HCEC 1CT (cell line): ENCODE measurements around the gene IMMP1L.

Experiments used
- DNase-seq: peaks from one replicate; pipeline ENCODE4 v3.0.0-alpha.2; 2017

The IMMP1L gene

DNA sequence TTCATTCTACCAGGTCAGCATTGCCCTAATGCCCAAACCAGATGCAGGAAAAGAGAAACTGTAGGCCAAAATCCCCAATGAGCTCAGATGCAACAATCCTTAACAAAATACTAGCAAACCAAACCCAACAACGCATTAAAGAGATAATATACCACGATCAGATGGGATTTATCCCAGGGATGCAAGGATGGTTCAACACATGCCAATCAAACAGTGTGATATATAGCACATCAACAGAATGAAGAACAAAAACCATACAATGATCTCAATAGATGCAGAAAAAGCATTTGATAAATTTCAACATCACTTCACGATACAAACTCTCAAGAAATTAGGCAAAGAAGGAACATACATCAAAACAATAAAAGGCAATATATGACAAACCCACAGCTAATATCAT is 45.0 kb downstream of the IMMP1L start:
- DNase-seq = no peak

GRCh38 chr11:31455177-31455576 is 54.2 kb downstream of the IMMP1L start:
- DNase-seq = no peak

DNA sequence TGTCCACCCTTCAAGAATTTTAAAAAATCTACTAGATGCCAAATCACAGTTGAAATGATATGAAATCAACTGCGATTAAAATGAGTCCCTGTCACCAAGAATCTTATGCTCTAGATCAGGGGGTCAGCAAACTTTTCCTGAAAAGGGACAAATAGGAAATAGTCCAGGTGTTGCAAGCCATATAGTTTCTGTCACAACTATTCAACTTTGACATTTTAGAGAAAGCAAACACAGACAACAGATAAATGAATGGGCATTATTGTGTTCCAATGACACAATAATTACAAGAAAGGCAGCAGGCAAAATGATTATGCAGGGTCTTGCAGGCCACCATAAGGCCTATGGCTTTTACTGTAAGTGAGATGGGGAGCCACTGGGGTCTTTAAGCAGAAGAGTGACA is 58.6 kb downstream of the IMMP1L start:
- DNase-seq = no peak

DNA sequence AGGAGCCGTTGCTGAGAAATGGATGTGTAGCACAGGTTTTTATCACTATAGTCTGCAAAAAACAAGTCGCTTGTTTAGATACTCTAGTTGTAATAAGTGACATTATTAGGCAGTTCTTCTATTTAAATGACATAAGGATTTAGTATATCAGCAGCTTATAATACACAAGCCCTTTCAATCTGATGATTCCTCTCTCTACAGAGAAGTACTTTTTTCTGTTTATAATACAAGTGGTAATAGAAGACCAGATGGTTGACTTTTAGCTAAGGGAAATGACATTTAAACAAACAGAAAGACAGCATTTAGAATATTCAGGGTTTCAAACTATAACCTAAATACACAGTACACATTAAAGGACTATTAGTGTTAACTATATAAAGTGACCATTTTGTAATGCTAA is 60.4 kb downstream of the IMMP1L start:
- DNase-seq = no peak

DNA sequence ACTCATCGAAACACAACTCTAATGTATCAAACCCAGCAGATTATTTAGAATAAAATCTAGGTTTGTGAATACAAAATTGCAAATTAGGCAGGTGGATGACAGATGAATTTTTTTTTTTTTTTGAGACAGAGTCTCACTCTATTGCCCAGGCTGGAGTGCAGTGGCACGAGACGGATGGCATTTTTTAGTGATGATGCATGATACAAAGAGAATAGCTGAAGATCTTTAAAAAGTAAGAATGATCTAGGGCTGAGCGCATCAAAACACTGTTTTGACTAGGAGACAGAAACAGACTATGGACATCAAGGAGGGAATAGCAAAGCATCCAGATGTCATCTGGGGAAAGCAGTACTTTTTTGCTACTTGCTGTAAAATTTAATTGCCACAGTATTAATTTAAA is 63.8 kb downstream of the IMMP1L start:
- DNase-seq = no peak

- no peak for DNase-seq
Measured at GRCh38 chr11:31443802-31444201, 65.6 kb downstream of the IMMP1L start.

DNA sequence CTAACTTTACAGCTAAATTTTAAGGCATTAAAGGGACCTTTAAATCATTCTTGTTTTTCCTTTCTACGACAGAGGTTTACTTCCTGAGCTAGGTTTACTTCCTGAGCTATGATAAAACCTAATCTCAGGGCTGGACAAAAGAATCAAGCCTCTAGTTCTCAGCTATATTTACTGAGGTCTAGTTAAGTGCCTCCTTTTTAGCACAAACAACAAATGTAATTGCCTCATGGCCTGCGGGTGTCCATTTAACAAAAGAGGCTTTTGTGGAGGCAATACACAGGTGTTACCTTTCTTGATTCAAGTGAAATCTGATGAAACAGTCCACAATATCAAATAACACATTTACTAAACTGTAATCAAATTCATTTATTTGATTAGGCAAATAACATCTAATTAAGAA is 67.3 kb downstream of the IMMP1L start:
- no peak for DNase-seq

- DNase-seq = no peak
Measured at GRCh38 chr11:31441296-31441695, 68.1 kb downstream of the IMMP1L start.

DNA sequence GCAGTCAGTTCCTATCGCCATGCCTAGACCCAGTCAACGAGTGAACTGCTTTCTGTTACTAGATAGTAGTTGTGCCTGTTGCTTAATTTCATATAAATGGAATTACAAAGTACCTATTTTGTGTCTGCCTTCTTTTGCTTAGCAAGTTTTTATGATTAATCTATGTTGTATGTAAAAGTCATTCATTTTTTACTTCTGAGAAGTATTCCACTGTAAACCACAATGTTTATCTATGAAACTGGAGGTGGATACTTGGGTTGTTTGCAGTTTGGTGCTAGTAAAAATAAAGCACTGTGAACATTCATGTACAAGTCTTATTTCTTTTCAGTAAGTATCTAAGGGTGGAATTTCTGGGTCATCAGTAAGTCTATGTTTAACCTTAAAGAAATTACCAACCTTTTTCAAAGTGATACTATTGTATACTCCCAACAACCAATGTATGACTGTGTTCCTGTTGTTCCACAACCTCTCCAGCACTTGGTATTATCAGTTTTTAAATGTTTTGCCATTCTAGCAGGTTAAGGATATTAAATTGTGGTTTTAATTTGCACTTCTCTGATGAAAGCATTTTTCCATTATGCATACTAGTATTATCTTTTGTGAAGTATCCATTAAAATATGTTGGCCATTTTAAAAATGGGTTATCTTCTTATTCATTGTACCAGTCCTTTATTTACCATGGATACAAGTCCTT is 71.5 kb downstream of the IMMP1L start:
- peak; percentile 80 for DNase-seq

DNA sequence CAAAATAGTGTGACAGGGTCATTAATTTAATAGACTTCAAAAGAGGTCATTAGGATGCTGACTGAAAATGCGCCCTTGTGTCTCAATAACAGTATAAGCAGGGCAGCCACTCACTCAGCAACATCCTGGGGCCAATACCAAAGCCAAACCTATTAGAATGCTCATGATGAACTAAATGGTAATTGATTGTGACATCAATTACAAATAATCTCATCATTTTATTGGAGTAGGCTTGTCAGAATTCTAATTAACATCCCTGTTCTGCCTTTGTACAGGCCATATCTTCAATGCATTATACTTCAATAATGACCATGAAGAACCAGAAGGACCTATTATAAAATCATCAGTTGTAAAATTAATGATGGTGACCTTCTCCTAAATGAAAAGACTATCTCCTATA is 75.6 kb downstream of the IMMP1L start:
- no peak for DNase-seq

DNA sequence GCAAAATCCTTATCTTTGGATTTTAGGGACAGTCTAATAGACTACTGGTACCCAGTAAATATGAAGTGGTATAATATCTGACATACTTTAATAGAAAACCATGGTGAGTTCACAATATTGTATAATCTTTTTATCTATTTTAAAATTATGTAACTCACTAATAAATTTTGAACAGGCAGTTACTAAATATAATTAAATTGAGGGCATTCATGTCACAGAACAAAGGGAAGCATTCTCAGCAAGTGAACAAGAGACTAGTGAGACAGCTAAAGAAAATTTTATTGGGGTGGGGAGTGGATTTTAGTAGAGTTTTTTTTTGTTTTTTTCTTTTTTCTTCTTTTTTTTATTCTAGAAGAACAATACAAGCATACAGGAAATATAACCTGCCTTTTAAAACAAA is 84.8 kb downstream of the IMMP1L start:
- DNase-seq = no peak

DNA sequence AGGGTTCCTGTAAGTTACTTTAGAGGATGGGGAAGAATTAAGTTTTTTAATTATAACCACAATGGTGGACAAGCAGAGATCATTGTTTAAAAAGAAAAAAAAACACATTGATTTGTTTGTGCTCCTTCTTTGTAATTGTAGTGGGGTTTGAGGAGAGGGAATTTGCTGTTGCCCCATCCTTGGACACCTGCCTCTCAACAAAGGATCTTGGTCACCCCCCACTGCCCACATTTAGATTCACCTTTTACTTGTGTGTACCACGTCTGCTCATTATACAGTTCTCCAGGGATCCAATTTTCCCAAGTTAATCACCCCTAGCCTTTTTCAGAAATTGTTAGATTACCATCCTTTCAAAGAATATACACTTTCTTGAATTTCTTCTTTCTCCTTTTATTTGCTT is 86.7 kb downstream of the IMMP1L start:
- no peak for DNase-seq

DNA sequence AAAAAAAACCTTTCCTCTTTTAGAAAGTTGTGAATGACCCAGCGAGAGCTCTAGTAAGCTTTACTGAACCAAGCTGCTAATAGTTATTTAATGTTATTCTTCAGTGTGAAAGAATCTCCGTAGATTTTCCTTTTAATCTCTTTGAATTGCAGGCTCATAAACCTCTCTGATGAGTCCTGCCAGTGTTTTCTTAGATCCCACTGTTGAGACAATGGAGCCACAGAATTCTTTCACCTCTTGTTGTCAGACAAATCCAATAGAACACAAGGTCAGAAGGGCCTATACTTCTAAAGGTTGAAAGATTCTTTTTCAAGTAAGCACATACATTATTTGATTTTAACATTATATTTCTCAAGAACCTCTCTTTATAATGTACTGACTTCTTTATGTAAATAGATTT is 87.6 kb downstream of the IMMP1L start:
- DNase-seq = no peak

GRCh38 chr11:31419669-31420068 is 89.8 kb downstream of the IMMP1L start:
- DNase-seq = peak; percentile 2

GRCh38 chr11:31419138-31419537 is 90.3 kb downstream of the IMMP1L start:
- DNase-seq = no peak

GRCh38 chr11:31417816-31418215 is 91.6 kb downstream of the IMMP1L start:
- no peak for DNase-seq

GRCh38 chr11:31417357-31417756 is 92.1 kb downstream of the IMMP1L start:
- DNase-seq = no peak

GRCh38 chr11:31415435-31415834 is 94.0 kb downstream of the IMMP1L start:
- no peak for DNase-seq

DNA sequence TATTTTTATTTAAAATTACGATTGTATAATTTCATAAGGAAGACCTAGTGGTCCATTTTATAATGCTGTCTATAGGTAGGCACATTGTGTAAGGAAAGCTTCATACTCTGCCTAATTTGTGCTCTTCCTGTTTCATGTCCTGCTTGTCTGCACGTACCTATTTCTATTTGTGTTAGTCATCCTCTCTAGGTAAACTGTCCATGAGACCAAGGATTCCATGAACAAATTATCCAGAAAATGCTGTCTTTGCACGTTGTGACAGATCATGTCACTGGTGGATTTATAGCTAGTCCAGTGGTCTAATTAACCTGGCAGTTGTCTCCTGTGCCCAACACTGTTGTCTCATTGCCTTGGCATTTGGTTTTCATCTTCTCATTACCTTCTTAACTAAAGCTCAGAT is 95.1 kb downstream of the IMMP1L start:
- DNase-seq = no peak

DNA sequence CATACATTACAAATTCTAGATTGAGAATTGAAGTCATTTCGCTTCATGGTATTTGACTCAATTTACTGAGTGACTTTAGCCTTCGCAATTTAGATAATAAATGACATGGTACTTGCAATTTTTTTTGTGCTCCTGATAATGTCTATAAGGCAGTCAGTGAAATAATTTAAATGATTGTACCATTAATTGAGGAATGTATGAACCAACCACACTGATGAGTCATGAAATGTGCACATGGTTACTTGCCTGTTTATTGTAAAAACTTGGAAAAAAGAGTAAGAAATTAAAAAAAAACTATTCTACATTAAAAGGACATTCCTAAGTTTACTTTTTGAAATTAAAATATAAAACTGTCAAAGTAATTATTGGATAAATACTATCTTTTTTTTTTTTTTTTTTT is 96.5 kb downstream of the IMMP1L start:
- DNase-seq = peak; percentile 70

- no peak for DNase-seq
Measured at GRCh38 chr11:31408201-31408600, 101.2 kb downstream of the IMMP1L start.

DNA sequence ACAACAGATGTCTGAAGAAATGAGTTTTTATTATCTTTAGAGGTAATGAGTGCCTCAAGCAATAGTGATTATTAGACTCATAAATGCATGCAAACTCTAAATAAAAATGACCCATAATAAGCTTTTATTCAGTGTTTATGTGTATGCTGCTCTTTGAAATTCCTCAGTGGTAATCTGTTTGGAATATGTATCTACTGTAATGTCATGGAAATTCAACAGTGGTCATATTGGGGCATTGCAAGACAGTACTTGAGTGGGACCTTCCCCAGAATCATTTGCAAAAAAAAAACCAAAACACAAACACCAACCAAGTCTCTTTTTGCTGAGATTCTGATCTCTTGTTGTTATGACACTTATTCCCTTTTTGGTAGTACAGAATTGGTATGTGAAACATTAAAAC is 104.8 kb downstream of the IMMP1L start:
- DNase-seq = no peak

DNA sequence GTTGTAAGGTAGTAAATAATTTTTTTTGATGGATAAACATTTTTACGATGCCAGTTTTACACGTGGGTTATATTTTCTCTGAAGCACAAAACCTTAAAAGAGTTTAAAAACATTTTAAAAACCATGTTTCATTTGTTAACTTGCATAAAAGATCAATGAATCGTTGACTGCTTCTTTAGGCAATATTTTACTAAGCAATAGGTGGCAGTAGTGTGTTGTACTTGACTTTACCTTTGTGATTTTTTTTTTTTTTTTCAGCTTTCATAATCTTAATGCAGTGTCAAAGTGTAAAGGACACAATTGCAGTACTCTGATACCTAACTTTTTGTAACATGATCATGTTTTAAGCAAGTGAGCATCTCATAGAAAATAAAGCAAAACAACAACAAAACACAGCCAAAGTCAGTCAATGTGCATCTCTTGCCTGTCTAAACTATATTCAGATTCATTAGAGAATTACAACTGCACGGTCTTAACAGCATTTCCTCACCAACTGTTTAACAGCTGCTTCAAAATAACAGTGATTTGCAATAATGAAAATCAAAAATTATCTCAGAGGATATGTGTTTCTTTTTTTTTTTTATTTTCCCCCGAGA is 112.1 kb downstream of the IMMP1L start:
- peak; percentile 24 for DNase-seq

GRCh38 chr11:31387379-31387778 is 122.0 kb downstream of the IMMP1L start:
- no peak for DNase-seq

GRCh38 chr11:31383116-31383515 is 126.3 kb downstream of the IMMP1L start:
- DNase-seq = no peak
